ENCODE data around the gene PCLO. TPM values are rescaled to one million over a fixed set of nuclear protein-coding genes. Genes with fewer than 3 reads are reported as not detected.
"Not testable (repeated sequence)": the region's sequence is repeated elsewhere in the genome, so short reads cannot be mapped to it uniquely, and the experiment has no call there.

Gene PCLO
- total RNA-seq, 1 donor from 2014 or later = 7.4 TPM

DNA sequence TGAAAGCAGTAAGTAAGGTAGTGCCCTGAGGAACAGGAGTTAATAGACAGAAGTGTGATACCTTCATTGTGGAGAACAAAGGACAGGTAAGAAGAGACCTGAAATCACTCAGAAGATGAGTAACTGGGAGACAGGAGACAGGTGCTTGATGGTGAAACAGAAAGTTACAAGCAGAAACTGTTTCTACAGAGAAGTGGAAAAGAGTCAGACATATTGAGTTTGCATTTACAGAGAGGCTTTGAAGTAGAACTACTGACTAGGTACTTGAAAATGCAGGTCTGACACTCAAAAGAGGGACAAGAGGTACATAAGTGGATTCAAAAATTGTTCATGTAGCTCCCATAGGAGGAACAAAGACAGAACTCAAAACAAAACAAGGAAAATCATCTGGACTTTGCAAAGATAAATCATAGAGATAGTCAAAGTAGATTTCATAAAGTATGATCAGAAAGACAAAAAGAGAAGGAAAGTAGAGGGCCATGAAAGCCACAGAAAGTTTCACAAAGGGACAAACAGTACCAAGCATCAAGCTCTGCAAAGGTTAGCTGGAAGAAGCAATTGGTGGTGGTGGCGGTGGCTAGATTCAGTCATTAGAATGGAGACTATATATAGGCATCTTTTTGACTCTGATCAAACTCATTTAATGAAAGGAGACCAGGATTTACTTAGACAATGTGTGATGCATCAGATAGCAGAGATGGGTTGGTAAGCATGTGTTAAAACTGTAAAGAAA, 198.4 kb downstream of the PCLO start:
- DNase-seq (ENCODE audit: low spot score) = no peak

GRCh38 chr7:82961240-82961639, 201.4 kb downstream of the PCLO start:
- DNase-seq (ENCODE audit: low spot score) = no peak

DNA sequence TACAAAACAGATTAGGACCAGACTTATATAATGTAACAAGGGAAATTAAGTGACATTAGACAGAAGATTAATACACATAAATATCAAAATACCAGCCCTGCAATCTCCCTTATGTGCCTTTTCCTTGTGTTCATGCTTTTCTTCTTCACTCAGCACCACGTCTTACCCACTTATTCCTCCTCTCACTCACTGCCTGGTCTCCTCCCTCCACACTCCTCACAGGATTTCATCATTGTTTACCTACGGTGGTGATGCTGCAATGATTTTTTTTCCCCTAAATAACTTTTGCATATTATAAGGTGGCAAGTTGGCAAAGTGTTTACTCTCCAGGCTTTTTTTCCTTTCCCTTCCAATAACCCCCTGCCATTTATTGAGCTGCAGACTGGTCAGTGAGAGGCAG, 203.2 kb downstream of the PCLO start:
- no peak for DNase-seq (ENCODE audit: low spot score)

GRCh38 chr7:82957521-82957920, 205.2 kb downstream of the PCLO start:
- DNase-seq (ENCODE audit: low spot score) = no peak

DNA sequence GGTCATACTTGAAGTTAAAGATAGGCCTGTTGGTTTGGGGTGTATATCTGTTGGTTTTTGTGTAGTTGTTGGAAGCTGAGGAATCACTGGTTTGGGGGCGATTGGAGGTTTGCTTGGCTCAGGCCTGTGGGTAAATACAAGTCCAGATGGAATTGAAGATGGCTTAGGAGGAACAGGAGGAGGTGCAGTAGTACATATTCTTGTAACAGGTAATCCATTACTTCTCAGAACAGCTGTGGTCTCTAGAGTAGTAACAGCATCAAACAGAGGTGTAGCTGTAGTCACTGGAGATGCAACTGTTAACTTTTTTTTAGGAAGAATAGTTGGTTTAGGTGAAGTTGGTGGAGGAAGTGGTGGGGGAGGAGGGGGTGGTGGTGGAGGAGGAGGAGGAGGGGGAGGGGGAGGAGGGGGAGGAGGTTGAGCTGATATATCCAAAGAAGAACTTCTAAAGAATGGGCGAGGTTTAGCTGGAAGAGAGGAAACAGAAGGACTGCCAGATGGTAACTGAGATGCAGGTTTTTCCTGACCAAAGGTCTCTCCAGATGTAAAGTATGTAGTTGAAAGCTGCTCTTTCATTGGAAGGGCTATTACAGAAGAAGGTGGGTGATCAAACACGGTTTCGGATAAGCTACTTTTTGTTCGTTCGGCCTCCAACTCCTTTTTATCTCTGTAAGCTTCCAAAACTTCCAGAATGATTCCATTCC, 209.2 kb downstream of the PCLO start:
- no peak for DNase-seq (ENCODE audit: low spot score)

DNA sequence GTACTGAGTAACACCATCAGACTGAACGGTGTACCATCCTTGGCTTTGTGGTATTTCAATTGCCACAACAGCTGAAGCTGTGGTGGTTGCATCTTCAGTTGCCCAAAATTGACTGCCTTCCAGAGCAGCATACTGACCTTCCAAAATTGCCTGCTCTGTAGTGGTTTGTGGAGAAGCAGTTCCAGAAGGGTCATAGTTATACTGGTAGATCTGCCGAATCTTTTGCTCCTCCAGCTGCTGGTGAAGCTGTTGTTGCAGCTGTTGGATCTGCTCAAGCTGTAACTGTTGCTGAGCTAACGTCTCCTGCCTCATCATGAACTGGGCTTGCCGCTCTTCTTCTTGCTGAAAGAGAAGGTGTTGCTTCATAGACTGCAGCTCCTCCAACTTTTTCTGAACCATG, 212.2 kb downstream of the PCLO start:
- DNase-seq (ENCODE audit: low spot score) = no peak

DNA sequence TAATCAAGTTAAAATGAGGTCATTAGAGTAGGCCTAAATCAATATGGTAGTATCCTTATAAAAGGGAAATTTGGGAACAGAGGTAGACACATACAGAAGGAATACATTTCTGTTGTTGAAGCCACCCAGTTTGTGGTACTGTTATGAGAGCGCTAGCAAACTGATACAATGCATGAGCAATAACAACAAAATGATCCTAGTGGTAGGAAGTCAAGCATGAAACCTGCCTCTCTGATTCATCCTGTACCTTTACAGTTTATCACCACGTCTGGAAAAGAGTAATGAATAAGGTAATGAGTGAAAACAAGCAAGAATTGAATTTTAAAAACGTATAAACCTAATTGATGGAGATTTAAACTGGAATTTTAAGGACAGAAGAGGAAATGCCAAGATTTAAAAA, 217.2 kb downstream of the PCLO start:
- DNase-seq (ENCODE audit: low spot score) = no peak

DNA sequence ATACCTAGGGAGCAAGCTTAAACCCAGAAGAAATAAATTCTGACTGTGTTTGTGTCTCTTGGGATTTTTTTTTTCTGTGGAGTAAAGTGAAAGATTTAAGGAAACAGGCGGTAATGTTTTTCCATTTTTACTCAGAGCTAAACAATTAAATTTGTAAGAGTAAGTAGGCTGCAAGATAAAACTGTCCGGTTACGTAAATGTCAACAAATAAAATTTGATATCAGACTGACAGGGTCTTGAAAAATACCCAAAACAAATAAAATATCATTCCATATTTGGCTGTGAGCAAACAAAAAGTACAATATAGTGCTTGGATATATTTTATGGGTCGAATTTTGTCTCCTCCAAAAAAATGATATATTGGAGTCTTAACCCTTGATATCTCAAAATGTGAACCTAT, 217.6 kb downstream of the PCLO start:
- DNase-seq (ENCODE audit: low spot score) = no peak

DNA sequence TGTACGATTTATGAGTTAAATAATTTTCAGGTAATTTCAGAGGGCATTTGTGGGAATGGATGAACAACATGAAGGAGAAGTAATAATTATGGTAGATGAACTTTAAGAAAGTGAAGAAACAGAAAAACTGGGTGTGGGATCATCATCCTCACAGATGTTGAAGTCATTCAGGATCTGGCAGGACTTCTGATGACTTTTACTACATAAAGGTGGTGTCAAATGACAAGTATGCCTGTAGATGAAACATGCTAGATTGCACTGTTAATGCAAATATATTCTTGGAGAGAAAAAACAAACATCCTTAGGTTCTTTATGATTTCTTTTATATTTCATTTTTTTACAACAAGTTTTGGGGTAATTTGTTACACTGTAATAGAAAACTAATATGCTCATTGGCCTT, 230.2 kb downstream of the PCLO start:
- no peak for DNase-seq (ENCODE audit: low spot score)

DNA sequence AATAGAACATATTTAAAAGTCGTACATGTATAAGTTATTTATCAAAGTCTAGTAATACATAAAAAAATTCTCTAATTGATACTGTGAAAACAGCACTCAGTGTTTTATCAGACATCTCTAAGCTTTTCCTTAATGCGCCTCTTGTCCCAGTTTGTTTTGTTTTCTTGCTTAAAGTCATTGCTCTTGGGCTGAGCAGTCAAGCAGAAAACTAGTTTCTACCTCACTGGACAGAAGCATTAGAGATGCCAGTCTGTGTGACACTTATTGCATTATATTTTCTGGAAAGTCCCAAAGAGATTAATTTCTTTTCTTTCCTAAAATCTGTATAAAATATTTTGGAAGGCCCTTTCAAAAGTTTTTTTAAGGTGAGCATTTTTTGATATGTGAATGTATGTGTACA, 236.2 kb downstream of the PCLO start:
- no peak for DNase-seq (ENCODE audit: low spot score)

DNA sequence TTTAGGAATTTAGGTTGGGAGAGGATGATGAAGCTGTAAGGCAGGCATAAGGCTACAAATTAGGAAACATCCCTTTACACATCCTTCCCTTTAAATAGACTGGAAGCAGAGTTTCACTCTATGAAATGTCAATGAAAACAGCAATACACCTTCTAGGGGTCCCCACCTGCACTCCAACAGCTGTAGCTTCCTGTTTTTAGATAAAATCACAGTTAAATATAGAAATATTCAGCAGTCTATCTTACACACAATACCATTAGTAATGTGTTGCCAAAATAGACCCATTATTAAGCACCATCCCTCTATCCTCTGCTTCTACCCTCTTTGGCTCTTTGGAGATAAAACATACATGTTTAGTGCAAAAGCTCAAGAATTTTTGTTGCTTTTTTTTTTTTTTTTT, 237.4 kb downstream of the PCLO start:
- no peak for DNase-seq (ENCODE audit: low spot score)

- no peak for DNase-seq (ENCODE audit: low spot score)
Observed at GRCh38 chr7:82906502-82906901, 256.2 kb downstream of the PCLO start.

GRCh38 chr7:82904871-82905270, 257.8 kb downstream of the PCLO start:
- no peak for DNase-seq (ENCODE audit: low spot score)

GRCh38 chr7:82901098-82901497, 261.6 kb downstream of the PCLO start:
- not testable (repeated sequence) for DNase-seq (ENCODE audit: low spot score)

- no peak for DNase-seq (ENCODE audit: low spot score)
Observed at GRCh38 chr7:82897500-82897899, 265.2 kb downstream of the PCLO start.

GRCh38 chr7:82894341-82894740, 268.3 kb downstream of the PCLO start:
- not testable (repeated sequence) for DNase-seq (ENCODE audit: low spot score)

DNA sequence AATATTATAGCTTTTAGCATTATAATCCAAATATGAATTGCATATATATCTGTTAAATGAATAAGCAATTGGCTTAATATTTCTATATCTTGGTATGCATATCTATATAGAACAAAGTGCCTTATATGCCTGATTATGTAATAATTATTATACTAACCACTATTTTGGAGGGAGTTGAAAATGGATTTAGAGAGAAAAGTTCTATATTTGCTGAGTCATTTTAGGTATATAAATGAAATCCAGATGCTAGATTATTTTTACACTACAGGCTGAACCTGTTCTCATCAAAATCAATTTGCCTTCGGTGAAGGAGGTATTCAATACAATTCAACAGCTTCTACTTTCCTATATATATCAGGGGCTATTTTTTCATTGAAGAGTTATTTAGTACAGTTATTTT, 276.4 kb downstream of the PCLO start:
- no peak for DNase-seq (ENCODE audit: low spot score)

DNA sequence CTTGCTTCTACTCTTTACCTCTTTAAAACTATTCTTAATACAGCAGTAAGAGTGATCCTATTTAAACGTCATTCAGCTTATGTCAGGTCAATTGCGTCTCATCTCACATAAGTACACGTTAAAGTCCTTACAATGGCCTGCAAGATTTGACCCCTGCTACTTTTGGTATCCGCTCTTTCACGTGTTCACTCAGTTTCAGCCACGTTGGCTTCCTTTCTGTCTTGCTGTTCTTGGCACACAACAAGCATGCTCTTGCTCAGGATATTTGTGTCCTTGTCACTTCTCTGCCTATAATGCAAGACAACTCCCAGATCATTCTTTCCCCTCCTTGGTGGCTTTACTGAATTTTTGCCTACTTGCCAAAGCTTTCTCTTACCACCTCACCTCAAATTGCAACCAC, 296.8 kb downstream of the PCLO start:
- DNase-seq (ENCODE audit: low spot score) = no peak

- no peak for DNase-seq (ENCODE audit: low spot score)
Observed at GRCh38 chr7:82859106-82859850, 303.4 kb downstream of the PCLO start.

DNA sequence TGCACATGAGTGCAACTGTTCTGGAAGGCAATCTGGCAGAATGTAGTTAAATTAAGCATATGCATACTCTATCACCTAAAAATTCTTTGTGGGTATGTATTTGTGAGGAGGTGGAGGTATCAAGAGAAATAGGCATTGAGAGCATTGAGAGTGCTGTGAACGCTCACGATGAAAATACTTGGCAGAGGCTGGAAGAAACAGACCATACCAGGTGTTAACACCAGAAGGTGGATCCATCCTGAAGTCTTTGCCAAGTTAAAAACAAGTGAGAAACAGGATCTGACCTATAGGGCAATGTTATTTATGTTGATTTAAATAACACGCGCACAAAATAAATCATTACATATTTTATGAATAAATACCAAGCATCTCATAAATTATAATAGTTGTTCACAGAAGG, 311.6 kb downstream of the PCLO start:
- no peak for DNase-seq (ENCODE audit: low spot score)

- no peak for DNase-seq (ENCODE audit: low spot score)
Observed at GRCh38 chr7:82841828-82842227, 320.9 kb downstream of the PCLO start.

GRCh38 chr7:82840061-82840460, 322.6 kb downstream of the PCLO start:
- DNase-seq (ENCODE audit: low spot score) = no peak

DNA sequence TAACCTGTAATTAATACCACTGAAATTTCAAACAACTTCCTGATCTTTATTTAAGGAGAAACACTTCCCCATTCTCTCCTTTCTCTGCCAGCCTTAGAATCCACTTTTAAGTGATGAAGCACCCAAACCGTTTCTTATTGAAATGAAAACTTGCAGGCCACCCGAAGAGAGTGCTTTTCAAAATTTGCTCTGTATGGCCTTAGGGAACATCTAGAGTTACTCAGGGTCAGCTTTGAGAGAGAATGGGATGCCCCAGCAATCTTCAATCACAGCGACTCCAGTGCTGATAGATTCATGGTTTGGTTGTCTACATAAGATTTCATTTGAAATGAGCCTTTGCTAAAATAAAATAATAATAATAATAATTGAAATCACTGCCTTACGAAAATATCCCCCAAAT, 323.1 kb downstream of the PCLO start:
- no peak for DNase-seq (ENCODE audit: low spot score)
